ENCODE measurements around the gene ATG2B.

Gene ATG2B

DNA sequence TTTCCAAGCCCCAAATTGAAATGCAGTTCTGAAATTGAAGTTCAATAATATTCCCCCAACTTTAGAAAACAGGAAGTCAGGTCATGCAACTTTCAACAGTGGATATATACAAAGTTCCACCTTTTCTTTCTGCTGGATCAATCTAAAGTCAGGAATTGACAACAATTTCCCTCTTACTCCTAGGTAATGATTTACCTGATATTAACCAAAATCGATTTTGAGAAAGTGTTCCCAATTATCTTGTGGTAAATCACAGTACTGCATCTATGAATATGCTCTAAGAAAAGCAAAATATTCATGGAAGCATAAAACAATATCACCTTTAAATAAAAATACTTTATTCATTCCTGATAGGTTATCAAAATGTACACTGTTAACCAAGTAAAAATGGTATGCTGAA is 78.7 kb downstream of the ATG2B start:
- H3K4me1 ChIP-seq (ENCODE audit: control insufficient read depth in 2 of 2, insufficient read depth in 1 of 2, low read depth in 1 of 2, low read length in 2 of 2), result peaks cover 6 to 22% of the 10 kb centered on the region in 2 donors
- H3K79me1 ChIP-seq (ENCODE audit: low read depth, low read length), result no peaks in the 10 kb centered on the region
- no CpG with 5 or more reads among the region's 1 CpG for WGBS, 2 donors (ENCODE audit: extremely low coverage in 2 of 2, insufficient read length in 2 of 2, insufficient replicate concordance in 1 of 2)
- no peaks in the 10 kb centered on the region for H3K9me3 ChIP-seq (replicated peaks in 1 of 2; ENCODE audit: control insufficient read depth in 2 of 2, insufficient read depth in 1 of 2, low read depth in 1 of 2, low read length in 2 of 2)
- no peaks in the 10 kb centered on the region for H3K27me3 ChIP-seq (ENCODE audit: control insufficient read depth in 3 of 3, insufficient read depth in 3 of 3, low read depth in 1 of 3, low read length in 3 of 3)
- no peak overlapping the region for H3K4me3 ChIP-seq (ENCODE audit: low read length in 2 of 2)
- no peak overlapping the region for H3K4ac ChIP-seq (ENCODE audit: low read length)
- no peak overlapping the region for H4K8ac ChIP-seq (ENCODE audit: low read depth, low read length)
- H3K23ac ChIP-seq (ENCODE audit: low read depth, low read length, poor library complexity), result no peak overlapping the region
- no peak overlapping the region for H2BK120ac ChIP-seq (ENCODE audit: low read depth, low read length)
- no peak overlapping the region for H3K18ac ChIP-seq (ENCODE audit: low read length)
- DNase-seq (ENCODE audit: low spot score), result no peak
- no peak overlapping the region for H2AK5ac ChIP-seq (ENCODE audit: low read depth, low read length)
- no peak overlapping the region for H3K14ac ChIP-seq (ENCODE audit: low read length)
- no peak overlapping the region for H4K91ac ChIP-seq (ENCODE audit: low read depth, low read length, poor library complexity)
- no peak overlapping the region for H2BK15ac ChIP-seq (ENCODE audit: low read length)
- no peak overlapping the region for H3K27ac ChIP-seq (replicated peaks; ENCODE audit: low read length)
- H2AFZ ChIP-seq (ENCODE audit: low read length), result no peak overlapping the region
- no peak overlapping the region for H3K4me2 ChIP-seq (ENCODE audit: insufficient read depth, low read length, poor library complexity, severe bottlenecking)
- H3K9ac ChIP-seq (ENCODE audit: low read depth, low read length, poor library complexity), result no peak overlapping the region
- no peak overlapping the region for H2BK12ac ChIP-seq (ENCODE audit: low read length)
- H3K36me3 ChIP-seq (replicated peaks in 1 of 2; ENCODE audit: control insufficient read depth in 2 of 2, insufficient read depth in 2 of 2, low read length in 2 of 2), result peaks cover 11 to 43% of the 10 kb centered on the region in 2 donors
- no peak overlapping the region for H2BK5ac ChIP-seq (ENCODE audit: low read length)

DNA sequence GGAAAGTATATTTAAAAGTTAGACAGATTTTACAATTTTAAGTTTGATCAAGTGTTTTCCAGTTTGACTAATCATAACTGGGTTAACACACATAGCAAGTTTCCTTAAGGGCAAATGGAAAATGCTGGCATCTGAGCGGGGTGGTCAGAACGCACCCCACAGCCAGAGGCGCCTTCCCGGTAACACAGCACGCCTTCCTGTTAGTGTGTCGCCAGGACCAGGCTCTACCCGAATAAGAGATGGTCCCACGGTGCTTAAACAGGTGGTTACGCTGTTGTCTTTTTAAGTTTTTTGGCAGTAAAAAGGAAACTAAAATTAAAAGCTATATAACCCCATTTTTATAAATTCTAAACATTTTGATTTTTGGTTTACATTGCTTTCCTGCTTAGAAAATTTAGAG is 79.1 kb downstream of the ATG2B start:
- Histone ChIP-seq H3K4ac (ENCODE audit: low read length) (no peak overlapping the region), H2BK5ac (ENCODE audit: low read length) (no peak overlapping the region), H3K4me3 (ENCODE audit: low read length in 2 of 2) (no peak overlapping the region), H3K4me1 (ENCODE audit: control insufficient read depth in 2 of 2, insufficient read depth in 1 of 2, low read depth in 1 of 2, low read length in 2 of 2) (peaks cover 6 to 22% of the 10 kb centered on the region in 2 donors), H3K27me3 (ENCODE audit: control insufficient read depth in 3 of 3, insufficient read depth in 3 of 3, low read depth in 1 of 3, low read length in 3 of 3) (no peaks in the 10 kb centered on the region), H2BK15ac (ENCODE audit: low read length) (no peak overlapping the region), H2BK12ac (ENCODE audit: low read length) (no peak overlapping the region), H3K4me2 (ENCODE audit: insufficient read depth, low read length, poor library complexity, severe bottlenecking) (no peak overlapping the region), H3K9me3 (replicated peaks in 1 of 2; ENCODE audit: control insufficient read depth in 2 of 2, insufficient read depth in 1 of 2, low read depth in 1 of 2, low read length in 2 of 2) (no peaks in the 10 kb centered on the region), H3K14ac (ENCODE audit: low read length) (no peak overlapping the region), H2AFZ (ENCODE audit: low read length) (no peak overlapping the region), H3K23ac (ENCODE audit: low read depth, low read length, poor library complexity) (no peak overlapping the region), H2AK5ac (ENCODE audit: low read depth, low read length) (no peak overlapping the region), H3K79me1 (ENCODE audit: low read depth, low read length) (no peaks in the 10 kb centered on the region), H3K9ac (ENCODE audit: low read depth, low read length, poor library complexity) (no peak overlapping the region), H3K18ac (ENCODE audit: low read length) (no peak overlapping the region), H4K91ac (ENCODE audit: low read depth, low read length, poor library complexity) (no peak overlapping the region), H2BK120ac (ENCODE audit: low read depth, low read length) (no peak overlapping the region), H3K27ac (replicated peaks; ENCODE audit: low read length) (no peak overlapping the region), H4K8ac (ENCODE audit: low read depth, low read length) (no peak overlapping the region), H3K36me3 (replicated peaks in 1 of 2; ENCODE audit: control insufficient read depth in 2 of 2, insufficient read depth in 2 of 2, low read length in 2 of 2) (peaks cover 9 to 39% of the 10 kb centered on the region in 2 donors)
- DNase-seq (ENCODE audit: low spot score), result no peak
- no CpG with 5 or more reads among the region's 9 CpGs for WGBS, 2 donors (ENCODE audit: extremely low coverage in 2 of 2, insufficient read length in 2 of 2, insufficient replicate concordance in 1 of 2)

DNA sequence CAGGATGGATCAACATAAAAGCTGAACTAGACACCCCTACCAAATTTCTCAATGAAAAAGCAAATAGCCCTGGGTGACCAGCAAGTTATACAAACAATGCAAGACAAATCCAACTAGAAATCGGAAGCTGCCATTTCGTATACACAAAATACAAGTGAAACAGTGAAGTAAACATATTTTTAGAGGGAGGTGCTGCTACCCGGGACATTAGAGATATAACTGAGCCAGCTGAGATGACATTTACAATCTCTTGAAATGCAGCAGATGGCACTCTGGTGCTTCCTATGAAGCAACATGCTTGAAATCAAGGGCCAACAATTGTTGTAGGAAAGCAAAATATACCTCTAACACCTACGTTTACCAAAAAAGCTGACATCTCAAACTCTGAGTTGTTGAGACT is 81.7 kb downstream of the ATG2B start:
- DNase-seq (ENCODE audit: low spot score), result no peak
- H2BK120ac ChIP-seq (ENCODE audit: low read depth, low read length), result no peak overlapping the region
- H2BK12ac ChIP-seq (ENCODE audit: low read length), result no peak overlapping the region
- no peak overlapping the region for H3K4me3 ChIP-seq (ENCODE audit: low read length in 2 of 2)
- H3K4me2 ChIP-seq (ENCODE audit: insufficient read depth, low read length, poor library complexity, severe bottlenecking), result no peak overlapping the region
- H2AK5ac ChIP-seq (ENCODE audit: low read depth, low read length), result no peak overlapping the region
- H3K9ac ChIP-seq (ENCODE audit: low read depth, low read length, poor library complexity), result no peak overlapping the region
- no peak overlapping the region for H3K14ac ChIP-seq (ENCODE audit: low read length)
- peaks cover 3 to 12% of the 10 kb centered on the region in 2 donors for H3K9me3 ChIP-seq (replicated peaks in 1 of 2; ENCODE audit: control insufficient read depth in 2 of 2, insufficient read depth in 1 of 2, low read depth in 1 of 2, low read length in 2 of 2)
- H4K91ac ChIP-seq (ENCODE audit: low read depth, low read length, poor library complexity), result no peak overlapping the region
- no peak overlapping the region for H3K4ac ChIP-seq (ENCODE audit: low read length)
- no CpG with 5 or more reads among the region's 4 CpGs for WGBS, 2 donors (ENCODE audit: extremely low coverage in 2 of 2, insufficient read length in 2 of 2, insufficient replicate concordance in 1 of 2)
- H2AFZ ChIP-seq (ENCODE audit: low read length), result no peak overlapping the region
- H3K23ac ChIP-seq (ENCODE audit: low read depth, low read length, poor library complexity), result no peak overlapping the region
- H3K79me1 ChIP-seq (ENCODE audit: low read depth, low read length), result no peaks in the 10 kb centered on the region
- H2BK5ac ChIP-seq (ENCODE audit: low read length), result no peak overlapping the region
- peaks cover 6 to 22% of the 10 kb centered on the region in 2 donors for H3K4me1 ChIP-seq (ENCODE audit: control insufficient read depth in 2 of 2, insufficient read depth in 1 of 2, low read depth in 1 of 2, low read length in 2 of 2)
- H4K8ac ChIP-seq (ENCODE audit: low read depth, low read length), result no peak overlapping the region
- no peak overlapping the region for H3K18ac ChIP-seq (ENCODE audit: low read length)
- peaks cover 9 to 24% of the 10 kb centered on the region in 2 donors for H3K36me3 ChIP-seq (replicated peaks in 1 of 2; ENCODE audit: control insufficient read depth in 2 of 2, insufficient read depth in 2 of 2, low read length in 2 of 2)
- H2BK15ac ChIP-seq (ENCODE audit: low read length), result no peak overlapping the region
- no peaks in the 10 kb centered on the region for H3K27me3 ChIP-seq (ENCODE audit: control insufficient read depth in 3 of 3, insufficient read depth in 3 of 3, low read depth in 1 of 3, low read length in 3 of 3)
- H3K27ac ChIP-seq (replicated peaks; ENCODE audit: low read length), result no peak overlapping the region

DNA sequence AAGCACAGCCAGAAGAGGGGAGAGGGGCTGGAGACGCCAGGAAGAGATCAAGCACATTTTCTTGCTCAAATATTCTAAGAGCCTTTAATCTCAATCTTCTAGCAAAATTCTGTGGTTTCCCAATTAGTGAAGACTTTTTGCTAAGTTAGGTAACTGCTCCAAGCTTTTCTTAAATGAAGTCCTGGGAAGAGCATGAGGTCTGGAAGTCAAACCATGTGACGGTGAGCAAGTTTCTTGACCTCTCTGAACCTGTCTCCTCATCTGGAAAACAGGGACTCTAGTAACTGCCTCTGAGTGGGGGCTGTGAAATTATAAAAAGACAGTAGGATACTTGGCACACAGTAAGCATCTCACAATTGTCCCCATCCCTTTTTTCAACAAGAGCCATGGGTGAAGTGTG is 83.0 kb downstream of the ATG2B start:
- Histone ChIP-seq H3K18ac (ENCODE audit: low read length) (no peak overlapping the region), H2BK15ac (ENCODE audit: low read length) (no peak overlapping the region), H3K36me3 (replicated peaks in 1 of 2; ENCODE audit: control insufficient read depth in 2 of 2, insufficient read depth in 2 of 2, low read length in 2 of 2) (peaks cover 5 to 13% of the 10 kb centered on the region in 2 donors), H3K4me1 (ENCODE audit: control insufficient read depth in 2 of 2, insufficient read depth in 1 of 2, low read depth in 1 of 2, low read length in 2 of 2) (peaks cover 6 to 22% of the 10 kb centered on the region in 2 donors), H2AFZ (ENCODE audit: low read length) (no peak overlapping the region), H2BK5ac (ENCODE audit: low read length) (no peak overlapping the region), H3K9ac (ENCODE audit: low read depth, low read length, poor library complexity) (no peak overlapping the region), H4K91ac (ENCODE audit: low read depth, low read length, poor library complexity) (no peak overlapping the region), H3K14ac (ENCODE audit: low read length) (no peak overlapping the region), H4K8ac (ENCODE audit: low read depth, low read length) (no peak overlapping the region), H3K79me1 (ENCODE audit: low read depth, low read length) (no peaks in the 10 kb centered on the region), H3K23ac (ENCODE audit: low read depth, low read length, poor library complexity) (no peak overlapping the region), H2BK12ac (ENCODE audit: low read length) (no peak overlapping the region), H3K9me3 (replicated peaks in 1 of 2; ENCODE audit: control insufficient read depth in 2 of 2, insufficient read depth in 1 of 2, low read depth in 1 of 2, low read length in 2 of 2) (peaks cover 3 to 12% of the 10 kb centered on the region in 2 donors), H2AK5ac (ENCODE audit: low read depth, low read length) (no peak overlapping the region), H3K4ac (ENCODE audit: low read length) (no peak overlapping the region), H3K4me2 (ENCODE audit: insufficient read depth, low read length, poor library complexity, severe bottlenecking) (no peak overlapping the region), H3K27ac (replicated peaks; ENCODE audit: low read length) (no peak overlapping the region), H3K27me3 (ENCODE audit: control insufficient read depth in 3 of 3, insufficient read depth in 3 of 3, low read depth in 1 of 3, low read length in 3 of 3) (no peaks in the 10 kb centered on the region), H3K4me3 (ENCODE audit: low read length in 2 of 2) (no peak overlapping the region), H2BK120ac (ENCODE audit: low read depth, low read length) (no peak overlapping the region)
- DNase-seq (ENCODE audit: low spot score), result no peak
- no CpG with 5 or more reads among the region's 2 CpGs for WGBS, 2 donors (ENCODE audit: extremely low coverage in 2 of 2, insufficient read length in 2 of 2, insufficient replicate concordance in 1 of 2)

All from neuronal stem cell (in vitro differentiated cells).